Kidney glomerular epithelial cell (primary cell): ENCODE data around the gene PRR30.
"Not testable (repeated sequence)": the region's sequence is repeated elsewhere in the genome, so short reads cannot be mapped to it uniquely, and the experiment has no call there.

Experiments used
- DNase-seq: peaks from one replicate; lab custom pipeline; 2025; lab: John Stamatoyannopoulos, UW

Gene PRR30

DNA sequence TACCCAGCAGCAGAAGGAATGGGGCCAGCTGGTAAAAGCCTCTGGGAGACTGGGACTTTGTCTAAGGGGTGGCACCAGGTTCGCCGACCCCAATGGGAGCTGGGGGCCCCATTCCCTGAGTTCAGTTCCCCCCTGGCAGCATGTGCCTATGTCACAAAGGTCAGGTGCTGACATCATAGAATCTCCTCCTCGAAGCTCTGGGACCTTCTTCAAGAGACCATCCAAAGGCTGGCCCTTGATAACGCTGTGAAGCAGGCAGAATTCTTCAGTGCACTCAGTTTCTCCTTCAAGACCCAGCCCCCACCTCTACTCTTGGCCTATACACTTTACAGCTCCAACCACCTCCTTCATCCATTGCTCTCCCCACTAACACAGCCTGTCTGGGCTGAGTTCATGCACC, at the start of gene PRR30:
TSS of gene PRR30 (minus strand) at position 101 of the 400 bp plus-strand sequence. CDS start 1,081 bp downstream, outside the sequence.
- no peak for DNase-seq

DNA sequence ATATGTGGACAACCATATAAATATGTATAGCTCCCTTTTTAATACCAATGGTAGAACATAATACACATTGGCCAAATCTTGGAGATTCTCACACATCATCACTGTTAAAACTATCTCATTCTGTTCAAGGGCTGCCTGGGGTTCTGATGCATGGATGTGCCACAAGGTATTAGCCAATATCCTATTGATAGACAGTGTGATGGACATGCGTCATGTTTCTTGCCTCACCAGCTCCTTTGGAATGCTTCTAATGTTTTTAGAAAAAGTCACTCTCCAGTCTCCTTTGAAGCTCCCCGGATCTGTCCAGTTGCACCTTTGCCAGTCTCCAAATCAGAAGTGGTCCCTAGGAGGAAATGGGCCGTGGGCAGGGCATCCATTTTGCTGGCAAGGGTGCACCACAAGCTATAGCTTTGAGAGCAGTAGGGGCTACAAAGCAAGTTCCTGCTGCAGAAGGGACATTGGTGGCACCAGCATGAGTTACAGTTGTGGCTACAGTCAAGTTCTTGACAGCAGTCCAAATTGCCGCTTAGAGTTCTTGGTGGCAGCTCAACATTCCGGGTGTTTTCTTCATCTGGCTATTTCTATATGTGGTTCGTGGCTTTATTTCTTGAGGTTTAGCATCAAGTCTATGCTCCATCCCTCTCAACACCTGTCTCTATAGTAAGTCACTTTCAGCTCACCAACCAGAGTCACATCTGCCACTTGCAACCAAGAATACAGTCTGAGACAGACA, 47.6 kb upstream of the PRR30 start:
- DNase-seq: no peak

GRCh38 chr2:27185331-27186026, 46.3 kb upstream of the PRR30 start:
- DNase-seq: no peak

DNA sequence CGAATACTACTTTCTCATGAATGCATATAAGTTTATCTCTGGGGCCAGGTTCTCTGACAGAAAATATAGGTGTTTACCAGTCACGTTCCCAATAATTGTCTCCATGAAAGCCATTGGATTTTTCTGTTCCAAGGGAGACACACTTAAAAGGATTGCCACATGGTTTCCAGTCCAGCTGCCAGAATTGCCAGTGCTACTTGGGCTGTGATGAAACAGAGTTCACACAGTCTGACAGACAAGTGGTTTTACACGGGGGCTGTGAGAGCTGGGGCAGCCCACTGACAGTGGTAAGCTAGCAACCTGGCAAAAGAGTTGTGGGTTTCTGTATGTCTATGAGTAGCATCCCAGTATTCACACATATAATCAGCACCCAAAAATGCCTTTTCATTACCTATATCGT, 44.9 kb upstream of the PRR30 start:
- DNase-seq: no peak

- no peak for DNase-seq
Observed at GRCh38 chr2:27182346-27182745, 43.1 kb upstream of the PRR30 start.

DNA sequence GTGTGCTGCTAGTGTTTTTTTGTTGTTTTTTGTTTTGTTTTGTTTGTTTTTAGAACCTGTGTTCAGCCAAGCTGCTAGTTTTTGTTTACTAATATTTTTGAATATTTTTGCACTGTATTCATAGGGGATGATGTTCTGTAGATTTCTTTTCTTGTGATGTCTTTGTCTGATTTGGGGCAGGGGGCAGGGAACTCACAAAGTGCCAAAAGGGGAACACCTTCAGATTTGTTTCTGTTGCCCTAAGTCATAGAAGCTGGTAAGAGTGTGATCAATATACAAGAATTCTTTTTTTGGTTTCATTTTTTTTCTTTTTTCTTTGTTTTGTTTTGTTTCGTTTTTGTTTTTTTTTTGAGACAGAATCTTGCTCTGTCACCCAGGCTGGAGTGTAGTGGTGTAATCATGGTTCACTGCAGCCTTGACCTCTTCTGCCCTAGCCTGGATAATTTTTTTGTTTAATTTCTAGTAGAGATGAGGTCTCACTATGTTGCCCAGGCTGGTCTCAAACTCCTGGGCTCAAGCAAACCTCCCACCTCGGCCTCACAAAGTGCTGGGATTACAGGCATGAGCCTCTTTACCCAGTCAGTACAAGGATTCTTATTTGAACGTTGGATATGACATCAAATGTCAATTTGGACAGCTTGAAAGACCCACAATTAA, 40.3 kb upstream of the PRR30 start:
- DNase-seq: no peak

DNA sequence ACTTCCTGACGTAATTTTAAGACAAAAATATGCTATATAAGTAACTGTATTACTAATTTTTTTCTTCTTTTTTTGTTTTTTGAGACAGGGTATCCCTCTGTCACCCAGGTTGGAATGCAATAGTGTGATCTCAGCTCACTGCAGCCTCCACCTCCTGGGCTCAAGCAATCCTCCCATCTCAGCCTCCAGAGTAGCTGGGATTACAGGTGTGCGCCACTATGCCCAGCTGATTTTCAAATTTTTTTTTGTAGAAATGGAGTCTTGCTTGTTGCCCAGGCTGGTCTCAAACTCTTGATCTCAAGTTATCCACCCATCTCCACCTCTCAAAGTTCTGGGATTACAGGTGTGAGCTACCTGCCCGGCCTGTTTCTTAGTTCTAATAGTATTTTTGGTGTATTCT, 39.3 kb upstream of the PRR30 start:
- DNase-seq: no peak

GRCh38 chr2:27177441-27178351, 38.5 kb upstream of the PRR30 start:
- DNase-seq: no peak

DNA sequence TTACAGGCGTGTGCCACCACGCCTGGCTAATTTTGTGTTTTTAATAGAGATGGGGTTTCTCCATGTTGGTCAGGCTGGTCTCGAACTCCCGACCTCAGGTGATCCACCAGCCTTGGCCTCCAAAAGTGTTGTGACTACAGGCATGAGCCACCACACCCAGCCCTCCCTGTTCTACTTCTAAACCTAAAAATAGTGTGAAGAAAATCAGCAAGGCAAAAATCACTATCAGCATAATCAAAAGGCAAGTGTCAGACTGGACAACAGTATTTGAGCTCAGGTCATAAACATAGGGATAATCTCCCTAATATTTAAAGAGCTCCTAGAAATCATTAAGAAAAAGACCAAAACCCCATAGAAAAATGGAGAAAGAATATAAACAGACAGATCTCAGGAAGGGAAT, 36.6 kb upstream of the PRR30 start:
- not testable (repeated sequence) for DNase-seq

DNA sequence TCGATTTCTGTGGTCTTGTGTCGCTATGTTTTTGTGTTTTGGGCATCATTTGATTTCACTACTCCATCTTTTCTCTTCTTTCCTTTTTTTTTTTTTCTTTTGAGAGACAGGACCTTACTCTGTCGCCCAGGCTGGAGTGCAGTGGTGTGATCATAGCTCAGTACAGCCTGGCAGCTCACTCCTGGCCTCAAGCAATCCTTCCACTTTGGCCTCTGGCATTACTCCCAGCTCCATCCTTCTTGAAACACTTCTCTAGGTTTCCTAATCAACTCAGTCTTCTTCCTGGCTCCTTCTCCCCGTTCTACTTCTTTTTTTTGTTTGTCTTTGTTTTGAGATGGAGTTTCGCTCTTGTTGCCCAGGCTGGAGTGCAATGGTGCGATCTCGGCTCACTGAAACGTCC, 36.1 kb upstream of the PRR30 start:
- no peak for DNase-seq

DNA sequence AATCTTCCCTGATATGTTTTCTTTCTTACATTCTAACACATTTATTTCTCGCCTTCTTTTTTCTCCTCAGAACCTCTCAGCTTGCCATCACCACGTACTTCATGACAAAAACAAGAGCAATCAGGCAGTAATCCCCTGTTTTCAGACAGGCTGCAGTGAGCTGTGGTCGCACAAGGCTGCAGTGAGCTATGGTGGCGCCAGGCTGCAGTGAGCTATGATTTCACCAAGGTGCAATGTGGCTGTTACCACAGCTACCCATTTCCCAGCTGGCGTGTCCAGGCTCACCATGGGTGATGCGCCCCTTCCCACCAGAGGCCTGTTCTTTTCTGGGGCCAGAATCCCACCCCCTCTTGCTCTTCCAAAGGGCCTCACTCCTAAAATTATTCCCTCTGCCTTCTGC, 35.4 kb upstream of the PRR30 start:
- no peak for DNase-seq

- no peak for DNase-seq
Observed at GRCh38 chr2:27171351-27171848, 32.2 kb upstream of the PRR30 start.

GRCh38 chr2:27170581-27171337, 31.5 kb upstream of the PRR30 start:
- no peak for DNase-seq

- no peak for DNase-seq
Observed at GRCh38 chr2:27164960-27165763, 26.0 kb upstream of the PRR30 start.

DNA sequence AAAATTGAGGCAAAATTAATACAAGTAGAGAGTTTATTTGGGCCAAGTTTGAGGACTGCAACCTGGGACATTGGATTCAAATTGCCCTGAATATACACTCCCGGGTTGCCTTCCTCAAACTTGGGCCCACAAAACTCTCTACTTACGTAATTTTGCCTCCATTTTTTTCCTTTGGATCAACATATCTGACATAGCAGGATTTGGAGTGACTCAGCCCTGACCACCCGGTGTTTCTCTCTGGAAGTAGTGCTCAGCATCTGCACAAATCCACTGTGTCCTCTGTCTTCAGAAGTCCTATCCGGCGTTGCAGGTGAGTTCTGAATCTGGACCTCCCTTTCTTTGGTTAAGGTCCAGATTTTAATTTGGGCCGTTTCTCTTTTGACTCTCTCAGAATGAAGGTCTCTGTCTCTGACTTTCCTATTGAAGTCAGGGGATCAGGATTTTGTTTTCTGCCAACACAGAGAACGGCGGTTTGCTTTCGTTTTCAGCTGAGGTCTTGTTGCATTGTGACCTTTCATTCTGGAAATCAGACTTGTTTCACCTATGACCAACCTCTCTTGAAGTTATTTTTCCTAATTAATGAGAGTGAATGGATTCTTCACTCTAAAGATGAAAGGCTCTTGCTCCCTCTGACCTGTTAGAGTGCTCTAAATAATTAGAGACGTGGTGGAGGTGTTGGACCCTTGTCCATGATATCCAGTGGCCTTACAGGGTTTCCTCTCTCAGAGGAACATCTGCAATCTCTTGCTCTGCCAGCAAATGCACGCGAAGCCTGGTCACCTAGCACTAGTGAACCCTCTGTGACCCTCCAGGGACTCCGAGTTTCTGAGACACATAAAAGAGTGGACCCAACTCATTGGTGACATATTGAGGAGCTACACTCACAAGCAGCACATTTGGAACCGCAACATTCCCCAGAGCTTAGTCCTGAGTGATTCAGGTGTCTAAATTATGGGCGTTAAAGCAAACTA, 23.2 kb upstream of the PRR30 start:
- DNase-seq: no peak

DNA sequence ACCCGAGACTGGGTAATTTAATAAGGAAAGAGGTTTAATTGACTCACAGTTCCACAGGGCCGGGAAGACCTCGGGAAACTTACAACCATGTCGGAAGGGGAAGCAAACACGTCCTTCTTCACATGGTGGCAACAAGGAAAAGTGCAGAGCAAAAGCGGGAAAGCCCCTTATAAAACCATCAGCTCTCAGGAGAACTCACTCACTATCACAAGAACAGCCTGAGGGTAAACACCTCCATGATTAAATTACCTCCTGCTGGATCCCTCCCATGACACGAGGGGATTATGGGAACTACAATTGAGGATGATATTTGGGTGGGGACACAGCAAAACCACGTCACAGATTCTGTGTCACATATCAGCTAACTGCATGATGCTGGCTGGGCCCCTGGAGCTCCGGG, 21.0 kb upstream of the PRR30 start:
- no peak for DNase-seq

- no peak for DNase-seq
Observed at GRCh38 chr2:27159271-27159670, 20.1 kb upstream of the PRR30 start.

DNA sequence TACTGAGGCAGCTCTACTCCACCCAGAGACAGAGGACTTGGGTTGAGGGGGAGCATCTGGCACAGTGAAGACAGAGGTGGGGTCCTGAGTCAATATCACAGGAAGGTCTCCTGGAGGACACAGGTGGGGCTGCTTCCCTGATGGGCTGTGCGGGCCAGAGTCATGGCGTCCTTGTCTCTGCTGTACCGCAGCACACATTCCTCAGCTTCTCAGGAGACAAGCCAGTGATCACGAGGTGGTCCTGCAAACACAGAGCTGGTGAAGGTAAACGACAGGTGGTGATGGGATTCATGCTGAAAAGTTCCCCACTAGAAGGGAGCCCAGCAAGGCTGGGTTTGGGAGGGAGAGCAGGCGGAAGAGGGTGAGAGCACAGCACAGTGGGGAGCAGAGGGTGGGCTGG, 19.3 kb upstream of the PRR30 start:
- DNase-seq: no peak

- no peak for DNase-seq
Observed at GRCh38 chr2:27155069-27155520, 15.9 kb upstream of the PRR30 start.
